GM12801 (cell line): ENCODE measurements around the gene USP44.

ENCODE experiments used
- TF ChIP-seq, protein P1 (sequence below): IDR thresholded peaks from one replicate; pipeline ENCODE4 v1.5.1; 2011; ENCODE audit warnings: control low read depth; ENCODE audit not compliant: insufficient read length; ENCODE audit errors: extremely low read depth

Gene USP44

GRCh38 chr12:95538656-95539055 is 12.6 kb downstream of the USP44 start:
- TF ChIP-seq, protein P1, sequence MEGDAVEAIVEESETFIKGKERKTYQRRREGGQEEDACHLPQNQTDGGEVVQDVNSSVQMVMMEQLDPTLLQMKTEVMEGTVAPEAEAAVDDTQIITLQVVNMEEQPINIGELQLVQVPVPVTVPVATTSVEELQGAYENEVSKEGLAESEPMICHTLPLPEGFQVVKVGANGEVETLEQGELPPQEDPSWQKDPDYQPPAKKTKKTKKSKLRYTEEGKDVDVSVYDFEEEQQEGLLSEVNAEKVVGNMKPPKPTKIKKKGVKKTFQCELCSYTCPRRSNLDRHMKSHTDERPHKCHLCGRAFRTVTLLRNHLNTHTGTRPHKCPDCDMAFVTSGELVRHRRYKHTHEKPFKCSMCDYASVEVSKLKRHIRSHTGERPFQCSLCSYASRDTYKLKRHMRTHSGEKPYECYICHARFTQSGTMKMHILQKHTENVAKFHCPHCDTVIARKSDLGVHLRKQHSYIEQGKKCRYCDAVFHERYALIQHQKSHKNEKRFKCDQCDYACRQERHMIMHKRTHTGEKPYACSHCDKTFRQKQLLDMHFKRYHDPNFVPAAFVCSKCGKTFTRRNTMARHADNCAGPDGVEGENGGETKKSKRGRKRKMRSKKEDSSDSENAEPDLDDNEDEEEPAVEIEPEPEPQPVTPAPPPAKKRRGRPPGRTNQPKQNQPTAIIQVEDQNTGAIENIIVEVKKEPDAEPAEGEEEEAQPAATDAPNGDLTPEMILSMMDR, result no peak

- TF ChIP-seq, protein P1, result no peak
Observed at GRCh38 chr12:95538006-95538405, 13.3 kb downstream of the USP44 start.

DNA sequence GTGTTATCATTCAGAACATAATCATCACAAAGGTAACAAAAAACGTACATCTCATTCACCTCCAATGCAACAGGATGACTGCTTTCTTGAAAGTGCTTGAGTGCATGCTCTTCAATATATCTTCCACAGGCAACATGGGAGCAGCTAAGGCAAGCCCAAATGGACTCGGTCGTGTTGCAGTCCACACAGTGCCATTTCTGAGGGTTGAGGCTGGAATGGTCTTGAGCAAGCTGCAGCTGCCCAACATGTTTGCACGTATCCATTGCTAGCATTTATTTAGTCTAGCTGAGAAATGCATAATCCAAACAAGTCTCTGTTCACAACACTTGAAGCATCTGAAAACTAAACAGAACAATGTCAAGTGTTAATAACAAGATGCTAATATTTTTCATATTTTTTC is 17.3 kb downstream of the USP44 start:
- TF ChIP-seq, protein P1, result no peak

DNA sequence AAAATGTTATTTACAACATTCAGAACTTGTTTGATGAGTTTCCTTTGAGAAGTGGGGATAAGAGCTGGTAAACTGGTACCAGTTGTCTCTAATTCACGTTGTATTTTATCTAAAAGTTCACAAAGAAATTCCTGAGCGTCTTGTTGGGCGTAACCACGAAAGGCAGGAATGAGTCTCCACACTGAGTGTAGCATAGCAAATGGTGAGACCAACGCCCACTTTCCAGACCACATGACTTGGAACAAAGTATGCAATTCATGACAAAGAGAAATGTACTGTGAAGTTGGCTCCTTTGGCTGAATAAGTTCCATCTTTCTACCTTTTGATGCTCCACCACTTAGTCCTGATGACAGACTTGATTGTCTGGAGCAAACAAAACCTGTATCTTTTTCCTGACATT is 18.4 kb downstream of the USP44 start:
- TF ChIP-seq, protein P1, result no peak

DNA sequence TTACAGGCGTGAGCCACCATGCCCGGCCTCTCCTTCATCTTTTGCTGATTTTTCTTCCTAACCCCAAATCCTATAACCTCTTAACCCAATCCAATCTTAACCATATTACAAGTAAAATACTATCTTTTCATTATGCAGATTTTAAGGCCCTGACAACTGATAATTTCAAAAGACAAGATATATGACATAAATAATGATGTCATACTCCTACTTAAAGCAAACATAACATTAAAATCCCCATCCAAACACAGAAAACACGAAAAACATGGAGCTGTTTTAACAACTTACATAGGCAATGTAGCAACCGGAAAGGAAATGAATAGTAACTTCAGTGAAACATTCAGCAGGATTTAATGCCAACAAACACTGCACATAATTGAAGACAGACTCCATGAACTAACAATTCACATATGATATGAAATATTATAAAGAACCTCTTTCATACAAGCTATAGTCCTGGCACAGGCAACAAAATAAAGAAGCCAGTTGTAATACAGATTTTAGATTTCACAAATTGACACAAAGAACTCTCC is 21.5 kb downstream of the USP44 start:
- TF ChIP-seq, protein P1, result no peak

DNA sequence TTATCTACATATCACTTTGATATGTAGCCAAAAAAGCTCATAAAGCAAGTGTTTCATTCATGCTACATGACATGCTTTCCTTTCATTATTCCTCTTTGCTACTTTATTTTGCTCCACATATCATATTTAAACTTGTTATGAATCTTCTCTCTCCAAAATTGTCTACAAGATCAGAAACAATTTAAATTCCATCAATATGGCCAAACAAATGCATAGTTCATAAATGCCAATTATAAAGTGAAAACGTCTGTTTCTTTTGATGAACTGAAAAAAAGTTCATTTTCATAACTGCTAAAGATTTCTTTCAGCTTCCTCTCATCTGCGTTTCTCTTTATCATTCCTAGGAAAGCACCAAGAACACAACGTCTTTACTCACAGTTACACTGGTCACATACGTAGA is 22.8 kb downstream of the USP44 start:
- TF ChIP-seq, protein P1, result no peak

- TF ChIP-seq, protein P1, result no peak
Observed at GRCh38 chr12:95522692-95523091, 28.6 kb downstream of the USP44 start.

DNA sequence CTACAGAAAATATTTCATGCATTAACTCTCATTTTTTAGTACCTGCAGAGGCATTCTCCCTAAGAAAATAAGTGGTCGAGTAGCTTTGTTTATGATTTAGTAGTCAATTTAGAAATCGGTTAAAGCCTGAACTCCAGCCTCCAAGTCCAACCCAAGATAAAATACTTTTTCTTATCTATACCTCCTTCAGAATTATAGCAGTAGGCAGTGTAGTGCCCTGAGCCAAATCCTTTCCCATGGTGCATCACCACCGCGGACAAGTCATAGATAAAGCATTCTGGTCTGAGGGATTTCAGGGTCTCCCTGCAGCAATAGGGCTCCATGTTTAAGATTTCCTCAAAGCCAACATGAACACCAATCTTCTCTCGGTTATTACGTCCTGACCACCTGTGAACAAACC is 30.5 kb downstream of the USP44 start:
- TF ChIP-seq, protein P1, result no peak
